Measurements from ENCODE around the gene CAB39.

The CAB39 gene

DNA sequence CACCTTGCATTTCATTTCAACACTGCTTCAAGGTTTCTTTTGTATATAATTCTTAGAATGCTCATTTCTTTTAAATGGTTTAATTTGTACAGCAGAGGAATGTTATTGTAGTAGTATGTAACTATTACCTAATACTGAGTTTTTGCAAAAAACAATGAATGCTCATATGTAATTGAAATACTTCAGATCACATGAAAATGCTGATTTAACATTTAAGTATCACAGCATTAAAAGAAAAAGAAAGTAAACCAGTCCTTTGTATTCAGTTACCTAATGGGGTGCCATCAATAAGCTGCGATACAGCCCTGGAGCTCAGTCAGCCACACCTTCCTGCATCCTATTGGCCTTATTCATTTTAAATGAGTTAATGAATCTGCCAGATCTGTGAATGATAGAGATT, 106.8 kb downstream of the CAB39 start:
- TF ChIP-seq, protein P1, sequence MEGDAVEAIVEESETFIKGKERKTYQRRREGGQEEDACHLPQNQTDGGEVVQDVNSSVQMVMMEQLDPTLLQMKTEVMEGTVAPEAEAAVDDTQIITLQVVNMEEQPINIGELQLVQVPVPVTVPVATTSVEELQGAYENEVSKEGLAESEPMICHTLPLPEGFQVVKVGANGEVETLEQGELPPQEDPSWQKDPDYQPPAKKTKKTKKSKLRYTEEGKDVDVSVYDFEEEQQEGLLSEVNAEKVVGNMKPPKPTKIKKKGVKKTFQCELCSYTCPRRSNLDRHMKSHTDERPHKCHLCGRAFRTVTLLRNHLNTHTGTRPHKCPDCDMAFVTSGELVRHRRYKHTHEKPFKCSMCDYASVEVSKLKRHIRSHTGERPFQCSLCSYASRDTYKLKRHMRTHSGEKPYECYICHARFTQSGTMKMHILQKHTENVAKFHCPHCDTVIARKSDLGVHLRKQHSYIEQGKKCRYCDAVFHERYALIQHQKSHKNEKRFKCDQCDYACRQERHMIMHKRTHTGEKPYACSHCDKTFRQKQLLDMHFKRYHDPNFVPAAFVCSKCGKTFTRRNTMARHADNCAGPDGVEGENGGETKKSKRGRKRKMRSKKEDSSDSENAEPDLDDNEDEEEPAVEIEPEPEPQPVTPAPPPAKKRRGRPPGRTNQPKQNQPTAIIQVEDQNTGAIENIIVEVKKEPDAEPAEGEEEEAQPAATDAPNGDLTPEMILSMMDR (IDR thresholded peaks at IDR 0.05), result no peak
- TF ChIP-seq ZFX (IDR thresholded peaks at IDR 0.05; ENCODE audit: borderline replicate concordance), result no peak
- no peak overlapping the region for H3K27ac ChIP-seq

- H3K27ac ChIP-seq, result no peak overlapping the region
- TF ChIP-seq, protein P1 (IDR thresholded peaks at IDR 0.05), result no peak
- TF ChIP-seq ZFX (IDR thresholded peaks at IDR 0.05; ENCODE audit: borderline replicate concordance), result no peak
Measured at GRCh38 chr2:230821261-230821990, 108.8 kb downstream of the CAB39 start.

DNA sequence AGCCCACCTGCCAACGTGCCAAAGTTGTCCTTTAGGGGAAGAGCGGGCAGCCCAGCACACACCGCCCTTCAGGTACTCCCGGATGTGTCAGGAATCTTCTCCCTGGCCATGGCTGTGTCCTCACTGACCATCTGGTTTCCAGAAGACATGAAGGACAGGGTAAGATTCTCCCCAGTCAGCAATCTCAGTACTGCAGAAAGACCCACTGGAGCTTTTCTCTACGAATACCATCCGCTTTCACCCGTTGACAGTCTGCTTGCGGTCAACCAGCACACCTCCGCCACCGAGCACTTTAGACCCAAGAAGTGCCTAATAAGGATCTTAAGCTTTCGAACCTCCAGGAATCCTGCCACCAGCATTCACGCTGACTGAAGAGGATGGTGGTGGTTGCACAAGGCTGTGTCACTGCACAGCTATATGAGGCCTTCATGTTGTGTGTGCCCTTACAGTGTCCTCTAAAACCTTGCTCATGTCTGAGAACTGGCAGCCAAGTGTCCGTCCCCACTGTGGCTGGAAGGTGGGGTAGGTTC, 109.4 kb downstream of the CAB39 start:
- H3K27ac ChIP-seq, result no peak overlapping the region
- no peak for TF ChIP-seq ZFX (IDR thresholded peaks at IDR 0.05; ENCODE audit: borderline replicate concordance)
- TF ChIP-seq, protein P1 (IDR thresholded peaks at IDR 0.05), result no peak

DNA sequence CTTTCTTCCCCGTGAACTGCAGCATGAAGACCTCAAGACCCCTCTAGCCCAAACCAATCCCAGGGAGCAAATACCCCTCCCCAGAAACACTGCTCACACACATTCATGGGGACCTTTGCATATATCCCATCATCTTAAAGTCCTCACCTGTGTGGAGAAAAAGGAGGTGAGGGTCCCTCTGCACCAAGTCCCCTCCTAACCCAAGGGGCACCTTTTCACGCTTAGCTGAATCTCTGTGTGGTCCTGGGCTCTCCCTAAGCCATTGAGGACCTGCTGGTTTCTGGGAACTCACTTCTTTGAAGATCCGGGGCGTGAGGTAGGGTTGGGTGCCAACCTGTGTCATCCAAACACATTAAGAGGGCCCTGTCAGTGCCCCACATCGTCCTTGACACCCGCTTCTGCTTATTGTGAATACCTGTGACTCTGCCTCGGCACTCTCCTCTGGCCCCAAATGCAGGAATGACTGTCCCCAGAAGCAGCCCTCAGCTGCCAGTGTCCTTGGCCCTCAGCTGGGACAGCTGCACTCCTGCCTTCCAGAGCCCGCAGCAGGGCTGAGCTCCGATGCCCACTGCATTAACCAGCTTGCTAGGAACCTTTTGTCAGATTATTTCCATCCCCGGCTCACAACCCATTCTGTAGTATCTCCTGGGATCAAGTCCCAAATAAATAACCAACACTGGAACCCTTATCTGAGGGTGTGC, 110.8 kb downstream of the CAB39 start:
- H3K27ac ChIP-seq, result no peak overlapping the region
- TF ChIP-seq, protein P1 (IDR thresholded peaks at IDR 0.05), result no peak
- no peak for TF ChIP-seq ZFX (IDR thresholded peaks at IDR 0.05; ENCODE audit: borderline replicate concordance)

- H3K27ac ChIP-seq, result no peak overlapping the region
- TF ChIP-seq ZFX (IDR thresholded peaks at IDR 0.05; ENCODE audit: borderline replicate concordance), result no peak
- TF ChIP-seq, protein P1 (IDR thresholded peaks at IDR 0.05), result peak; percentile 84
Measured at GRCh38 chr2:230824406-230824978, 111.8 kb downstream of the CAB39 start.

- H3K27ac ChIP-seq, result no peak overlapping the region
- TF ChIP-seq, protein P1 (IDR thresholded peaks at IDR 0.05), result no peak
Measured at GRCh38 chr2:230825354-230825753, 112.7 kb downstream of the CAB39 start.
